AG04449 (cell line): ENCODE results near the gene CHST13.

Experiments
- CTCF ChIA-PET: fragments of 350-600 bp; formaldehyde crosslinking; extraction: SDS; loops from one replicate; lab custom pipeline; 2021; ENCODE audit warnings: antibody characterized with exemption; lab: Yijun Ruan, JAX
- POLR2A ChIA-PET: fragments of 400-600, 350-600 bp; formaldehyde crosslinking; extraction: SDS; loops from one replicate; lab custom pipeline; 2020; ENCODE audit warnings: antibody characterized with exemption, inconsistent platforms; lab: Yijun Ruan, JAX
- DNase-seq: peaks from one replicate; pipeline ENCODE4 v3.0.0-alpha.2; 2010; ENCODE audit warnings: low read depth, low spot score
- H3K4me3 ChIP-seq: 2 replicates; pipeline ENCODE4 v1.5.1; 2011; ENCODE audit warnings: low read depth, mild to moderate bottlenecking, control low read depth, low read length
- CTCF ChIP-seq: IDR thresholded peaks from one replicate; pipeline ENCODE4 v1.5.1; 2011; ENCODE audit warnings: mild to moderate bottlenecking, moderate library complexity, low read length, control low read depth, inconsistent platforms; ENCODE audit not compliant: insufficient read depth; ENCODE audit errors: missing control alignments

Gene CHST13

GRCh38 chr3:126516152-126516935 lies 7.6 kb upstream of the CHST13 start:
- ChIA-PET POLR2A (no interaction called here), CTCF (no interaction called here)
- no peak for TF ChIP-seq CTCF
- H3K4me3 ChIP-seq = no peak overlapping the region
- DNase-seq = no peak

- TF ChIP-seq CTCF = no peak
- no peak for DNase-seq
- POLR2A ChIA-PET = no interaction called here
- H3K4me3 ChIP-seq = no peak overlapping the region
- CTCF ChIA-PET = no interaction called here
These were observed 7.0 kb upstream of the CHST13 start for GRCh38 chr3:126516936-126517290.

- TF ChIP-seq CTCF = no peak
- ChIA-PET CTCF (interaction anchor here (1.7 to 2.4 kb wide), 2 partner anchors 384 to 1031 kb away, joined by 5 read pairs; no protein-coding TSS in a partner anchor), POLR2A (no interaction called here)
- no peak within 1 kb of the TSS for H3K4me3 ChIP-seq
- DNase-seq = no peak
These were observed 6.5 kb upstream of the CHST13 start, which contains the start of gene UROC1 for GRCh38 chr3:126517291-126517951. TSS of gene UROC1 (minus strand) at chr3:126517773. CDS start at chr3:126517719, 54 bp downstream.

GRCh38 chr3:126517986-126518778 lies 5.8 kb upstream of the CHST13 start:
- DNase-seq = no peak
- TF ChIP-seq CTCF = no peak
- H3K4me3 ChIP-seq = no peak overlapping the region
- ChIA-PET CTCF (interaction anchor here (1.0 to 5.7 kb wide), 7 partner anchors 6 to 1030 kb away, joined by 3 to 68 read pairs (median 4); no protein-coding TSS in a partner anchor), POLR2A (interaction anchor here (0.7 kb wide), 1 partner anchor 9 kb away, joined by 3 read pairs; no protein-coding TSS in a partner anchor)

- no peak for TF ChIP-seq CTCF
- POLR2A ChIA-PET = interaction anchor here (0.7 kb wide), 1 partner anchor 8 kb away, joined by 3 read pairs; no protein-coding TSS in a partner anchor
- DNase-seq = no peak
- H3K4me3 ChIP-seq = no peak overlapping the region
- CTCF ChIA-PET = interaction anchor here (1.0 to 5.7 kb wide), 8 partner anchors 7 to 1030 kb away, joined by 3 to 68 read pairs (median 4); no protein-coding TSS in a partner anchor
These were observed 5.2 kb upstream of the CHST13 start for GRCh38 chr3:126518779-126519177.
